ENCODE measurements around the gene CCDC185. TPM values are rescaled to one million over a fixed set of nuclear protein-coding genes. Genes with fewer than 3 reads are reported as not detected.

CCDC185 gene
- total RNA-seq, 1 donor from 2014 or later, result not detected

- Mint-ChIP-seq H3K9me3 (ENCODE audit: unreplicated experiment) (no peaks in the 10 kb centered on the region), H3K4me1 (ENCODE audit: unreplicated experiment) (no peaks in the 10 kb centered on the region), H3K27me3 (ENCODE audit: unreplicated experiment) (peaks cover 24% of the 10 kb centered on the region), H3K36me3 (ENCODE audit: unreplicated experiment) (no peaks in the 10 kb centered on the region), H3K27ac (ENCODE audit: unreplicated experiment) (no peak overlapping the region), H3K4me3 (ENCODE audit: unreplicated experiment) (no peak overlapping the region)
- TF ChIP-seq, protein P1, sequence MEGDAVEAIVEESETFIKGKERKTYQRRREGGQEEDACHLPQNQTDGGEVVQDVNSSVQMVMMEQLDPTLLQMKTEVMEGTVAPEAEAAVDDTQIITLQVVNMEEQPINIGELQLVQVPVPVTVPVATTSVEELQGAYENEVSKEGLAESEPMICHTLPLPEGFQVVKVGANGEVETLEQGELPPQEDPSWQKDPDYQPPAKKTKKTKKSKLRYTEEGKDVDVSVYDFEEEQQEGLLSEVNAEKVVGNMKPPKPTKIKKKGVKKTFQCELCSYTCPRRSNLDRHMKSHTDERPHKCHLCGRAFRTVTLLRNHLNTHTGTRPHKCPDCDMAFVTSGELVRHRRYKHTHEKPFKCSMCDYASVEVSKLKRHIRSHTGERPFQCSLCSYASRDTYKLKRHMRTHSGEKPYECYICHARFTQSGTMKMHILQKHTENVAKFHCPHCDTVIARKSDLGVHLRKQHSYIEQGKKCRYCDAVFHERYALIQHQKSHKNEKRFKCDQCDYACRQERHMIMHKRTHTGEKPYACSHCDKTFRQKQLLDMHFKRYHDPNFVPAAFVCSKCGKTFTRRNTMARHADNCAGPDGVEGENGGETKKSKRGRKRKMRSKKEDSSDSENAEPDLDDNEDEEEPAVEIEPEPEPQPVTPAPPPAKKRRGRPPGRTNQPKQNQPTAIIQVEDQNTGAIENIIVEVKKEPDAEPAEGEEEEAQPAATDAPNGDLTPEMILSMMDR (IDR thresholded peaks at IDR 0.05), result no peak
- no peak for DNase-seq (ENCODE audit: extremely low spot score, unreplicated experiment)
These were observed 39.3 kb upstream of the CCDC185 start for GRCh38 chr1:223353939-223354338.

GRCh38 chr1:223355699-223356098, 37.5 kb upstream of the CCDC185 start:
- Mint-ChIP-seq H3K27me3 (ENCODE audit: unreplicated experiment) (peaks cover 38% of the 10 kb centered on the region), H3K36me3 (ENCODE audit: unreplicated experiment) (no peaks in the 10 kb centered on the region), H3K9me3 (ENCODE audit: unreplicated experiment) (no peaks in the 10 kb centered on the region), H3K4me1 (ENCODE audit: unreplicated experiment) (no peaks in the 10 kb centered on the region), H3K27ac (ENCODE audit: unreplicated experiment) (no peak overlapping the region), H3K4me3 (ENCODE audit: unreplicated experiment) (no peak overlapping the region)
- TF ChIP-seq, protein P1 (IDR thresholded peaks at IDR 0.05), result no peak
- no peak for DNase-seq (ENCODE audit: extremely low spot score, unreplicated experiment)

DNA sequence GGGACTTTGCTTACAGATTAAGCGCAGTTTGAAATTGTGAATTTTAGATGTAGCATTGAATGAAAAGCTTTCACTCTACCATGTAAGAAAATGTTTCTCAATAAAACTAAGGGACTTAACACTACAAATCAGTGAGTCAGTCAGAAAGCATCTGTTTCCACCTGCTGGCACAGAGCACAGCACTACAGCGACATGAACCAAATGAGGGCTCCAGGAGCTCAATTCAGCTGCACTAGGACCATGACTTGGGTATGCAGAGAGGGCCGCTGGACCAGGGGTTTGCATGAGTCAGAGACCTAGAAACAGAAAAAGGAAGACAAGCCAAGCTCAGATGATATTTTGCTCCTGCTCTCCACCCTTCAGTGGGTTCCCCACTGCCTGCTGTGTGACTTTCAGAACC, 34.4 kb upstream of the CCDC185 start:
- peaks cover 8% of the 10 kb centered on the region for H3K4me1 Mint-ChIP-seq (ENCODE audit: unreplicated experiment)
- peaks cover 56% of the 10 kb centered on the region for H3K27me3 Mint-ChIP-seq (ENCODE audit: unreplicated experiment)
- no peak overlapping the region for H3K27ac Mint-ChIP-seq (ENCODE audit: unreplicated experiment)
- H3K36me3 Mint-ChIP-seq (ENCODE audit: unreplicated experiment), result no peaks in the 10 kb centered on the region
- TF ChIP-seq, protein P1 (IDR thresholded peaks at IDR 0.05), result no peak
- no peak overlapping the region for H3K4me3 Mint-ChIP-seq (ENCODE audit: unreplicated experiment)
- no peaks in the 10 kb centered on the region for H3K9me3 Mint-ChIP-seq (ENCODE audit: unreplicated experiment)
- no peak for DNase-seq (ENCODE audit: extremely low spot score, unreplicated experiment)

- Mint-ChIP-seq H3K4me3 (ENCODE audit: unreplicated experiment) (peak overlapping the region; percentile 72), H3K9me3 (ENCODE audit: unreplicated experiment) (no peaks in the 10 kb centered on the region), H3K4me1 (ENCODE audit: unreplicated experiment) (peaks cover 14% of the 10 kb centered on the region), H3K27me3 (ENCODE audit: unreplicated experiment) (peaks cover 59% of the 10 kb centered on the region), H3K36me3 (ENCODE audit: unreplicated experiment) (no peaks in the 10 kb centered on the region), H3K27ac (ENCODE audit: unreplicated experiment) (no peak overlapping the region)
- no peak for DNase-seq (ENCODE audit: extremely low spot score, unreplicated experiment)
- TF ChIP-seq, protein P1 (IDR thresholded peaks at IDR 0.05), result no peak
These were observed 30.0 kb upstream of the CCDC185 start for GRCh38 chr1:223363057-223363855.

DNA sequence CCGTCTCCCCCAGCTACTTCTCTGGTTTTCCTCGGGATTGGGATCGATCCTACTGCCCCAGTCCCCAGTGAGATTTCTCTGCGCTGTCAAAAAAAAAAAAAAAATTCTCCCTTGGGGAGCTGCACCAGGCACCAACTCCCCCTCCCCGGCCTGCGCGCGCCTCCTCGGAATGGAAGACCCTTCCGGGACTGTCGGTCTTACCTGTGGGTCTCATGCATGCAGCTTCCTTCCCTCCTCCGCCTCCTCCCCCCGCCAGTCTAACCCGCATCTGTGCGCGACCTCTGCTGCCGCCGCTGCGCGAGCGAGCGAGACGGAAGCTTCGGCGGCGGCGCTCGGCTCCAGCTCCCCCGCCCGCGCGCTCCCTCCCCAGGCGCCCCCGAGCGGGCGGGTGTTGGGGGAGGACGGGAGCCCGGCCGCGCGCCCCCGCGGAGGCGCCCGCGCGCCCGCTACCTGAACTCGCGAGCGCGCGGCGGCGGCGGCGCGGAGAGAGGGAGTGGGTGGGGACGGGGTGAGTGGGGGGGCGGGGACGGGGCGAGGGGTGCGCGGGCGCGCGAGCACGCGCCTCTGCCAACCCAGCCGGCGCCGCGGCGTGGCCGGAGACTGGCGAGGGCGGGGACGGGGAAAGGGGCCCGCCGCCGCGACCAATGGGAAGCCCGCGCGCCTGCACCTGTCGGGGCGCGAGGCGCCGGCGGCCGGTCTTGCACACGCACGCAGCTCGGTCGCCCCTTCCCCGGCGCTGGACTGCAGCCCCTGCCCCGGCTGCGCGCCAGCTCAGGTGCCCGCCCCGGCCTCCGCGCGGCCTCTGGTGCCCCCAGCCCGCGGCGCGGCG, 29.1 kb upstream of the CCDC185 start, which contains the start of gene SUSD4:
Gene SUSD4 (minus strand): TSS at position 321 of the 829 bp plus-strand sequence. CDS start 751 bp downstream, outside the sequence.
- Mint-ChIP-seq H3K4me3 (ENCODE audit: unreplicated experiment) (peak within 1 kb of the TSS; percentile 72), H3K36me3 (ENCODE audit: unreplicated experiment) (no peaks in the 10 kb centered on the region), H3K4me1 (ENCODE audit: unreplicated experiment) (peaks cover 14% of the 10 kb centered on the region), H3K9me3 (ENCODE audit: unreplicated experiment) (no peaks in the 10 kb centered on the region), H3K27me3 (ENCODE audit: unreplicated experiment) (peaks cover 53% of the 10 kb centered on the region), H3K27ac (ENCODE audit: unreplicated experiment) (no peak within 1 kb of the TSS)
- TF ChIP-seq, protein P1 (IDR thresholded peaks at IDR 0.05), result no peak
- no peak for DNase-seq (ENCODE audit: extremely low spot score, unreplicated experiment)

Measured in osteocyte (in vitro differentiated cells).